Measurements from ENCODE around the gene AP1S3. TPM values are rescaled to one million over a fixed set of nuclear protein-coding genes. Genes with fewer than 3 reads are reported as not detected.
A peak's percentile ranks its signal among the peaks of the same experiment; 100 is the strongest.

Gene AP1S3
- total and polyA plus RNA-seq, 11 donors: 0.08 to 3.4 (median 0.51) TPM; not detected in 1

DNA sequence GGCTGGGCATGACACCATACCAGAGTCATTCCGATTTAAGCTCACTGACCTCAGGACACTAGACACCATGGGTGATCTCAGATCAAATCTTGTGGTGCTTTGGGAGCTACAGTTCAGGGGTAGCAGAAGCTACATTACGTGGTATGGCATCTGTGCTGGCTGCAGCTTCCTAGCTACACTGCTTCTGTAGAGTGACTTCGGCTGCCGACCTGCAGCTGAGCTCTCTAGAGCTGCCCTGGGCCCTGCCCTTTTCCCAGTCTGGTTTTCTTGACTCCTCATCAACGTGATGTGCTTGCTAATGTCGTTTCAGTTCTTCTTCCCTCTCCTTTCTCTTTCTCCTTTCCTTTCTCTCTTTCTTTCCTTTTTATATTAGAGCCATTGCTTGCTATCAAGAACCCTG lies 100.2 kb downstream of the AP1S3 start:
- Histone ChIP-seq H3K4me1 (peaks cover 0 to 6% (median 0%) of the 10 kb centered on the region in 12 donors), H3K4me3 (no peak overlapping the region), H3K9me3 (peaks cover 0 to 5% (median 0%) of the 10 kb centered on the region in 12 donors), H3K27ac (no peak overlapping the region), H3K27me3 (no peaks in the 10 kb centered on the region), H3K36me3 (no peaks in the 10 kb centered on the region)
- TF ChIP-seq, protein P1, sequence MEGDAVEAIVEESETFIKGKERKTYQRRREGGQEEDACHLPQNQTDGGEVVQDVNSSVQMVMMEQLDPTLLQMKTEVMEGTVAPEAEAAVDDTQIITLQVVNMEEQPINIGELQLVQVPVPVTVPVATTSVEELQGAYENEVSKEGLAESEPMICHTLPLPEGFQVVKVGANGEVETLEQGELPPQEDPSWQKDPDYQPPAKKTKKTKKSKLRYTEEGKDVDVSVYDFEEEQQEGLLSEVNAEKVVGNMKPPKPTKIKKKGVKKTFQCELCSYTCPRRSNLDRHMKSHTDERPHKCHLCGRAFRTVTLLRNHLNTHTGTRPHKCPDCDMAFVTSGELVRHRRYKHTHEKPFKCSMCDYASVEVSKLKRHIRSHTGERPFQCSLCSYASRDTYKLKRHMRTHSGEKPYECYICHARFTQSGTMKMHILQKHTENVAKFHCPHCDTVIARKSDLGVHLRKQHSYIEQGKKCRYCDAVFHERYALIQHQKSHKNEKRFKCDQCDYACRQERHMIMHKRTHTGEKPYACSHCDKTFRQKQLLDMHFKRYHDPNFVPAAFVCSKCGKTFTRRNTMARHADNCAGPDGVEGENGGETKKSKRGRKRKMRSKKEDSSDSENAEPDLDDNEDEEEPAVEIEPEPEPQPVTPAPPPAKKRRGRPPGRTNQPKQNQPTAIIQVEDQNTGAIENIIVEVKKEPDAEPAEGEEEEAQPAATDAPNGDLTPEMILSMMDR (IDR thresholded peaks at IDR 0.05): no peak
- TF ChIP-seq POLR2A (IDR thresholded peaks at IDR 0.05): no peak
- intact Hi-C loops (cut with DNase I): no loop called here
- WGBS, 4 donors: 88 to 92% (median 91%) methylated on average over 6 of the region's 6 CpGs
- DNase-seq (no peak), ATAC-seq (no peak)

DNA sequence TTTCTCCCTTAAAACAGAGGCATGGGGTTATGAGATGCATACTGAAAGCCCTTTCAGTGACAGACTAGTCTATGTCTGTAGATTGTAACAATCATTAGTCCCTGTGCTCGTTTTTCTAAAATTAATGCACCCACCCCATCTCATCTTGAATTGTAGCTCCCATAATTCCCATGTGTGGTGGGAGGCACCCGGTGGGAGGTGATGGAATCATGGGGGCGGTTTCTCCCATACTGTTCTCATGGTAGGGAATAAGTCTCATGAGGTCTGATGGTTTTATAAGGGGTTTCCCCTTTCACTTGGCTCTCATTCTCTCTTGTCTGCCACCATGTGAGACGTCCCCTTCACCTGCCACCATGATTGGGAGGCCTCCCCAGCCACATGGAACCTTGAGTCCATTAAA lies 100.9 kb downstream of the AP1S3 start:
- Histone ChIP-seq H3K9me3 (peaks cover 0 to 5% (median 0%) of the 10 kb centered on the region in 12 donors), H3K4me3 (no peak overlapping the region), H3K27me3 (no peaks in the 10 kb centered on the region), H3K27ac (no peak overlapping the region), H3K36me3 (no peaks in the 10 kb centered on the region), H3K4me1 (peaks cover 0 to 6% (median 1%) of the 10 kb centered on the region in 12 donors)
- 84 to 92% (median 90%) methylated on average over 4 of the region's 4 CpGs for WGBS, 4 donors
- ATAC-seq (no peak), DNase-seq (no peak)
- TF ChIP-seq, protein P1 (IDR thresholded peaks at IDR 0.05): no peak
- no peak for TF ChIP-seq POLR2A (IDR thresholded peaks at IDR 0.05)
- intact Hi-C loops (cut with DNase I): no loop called here

DNA sequence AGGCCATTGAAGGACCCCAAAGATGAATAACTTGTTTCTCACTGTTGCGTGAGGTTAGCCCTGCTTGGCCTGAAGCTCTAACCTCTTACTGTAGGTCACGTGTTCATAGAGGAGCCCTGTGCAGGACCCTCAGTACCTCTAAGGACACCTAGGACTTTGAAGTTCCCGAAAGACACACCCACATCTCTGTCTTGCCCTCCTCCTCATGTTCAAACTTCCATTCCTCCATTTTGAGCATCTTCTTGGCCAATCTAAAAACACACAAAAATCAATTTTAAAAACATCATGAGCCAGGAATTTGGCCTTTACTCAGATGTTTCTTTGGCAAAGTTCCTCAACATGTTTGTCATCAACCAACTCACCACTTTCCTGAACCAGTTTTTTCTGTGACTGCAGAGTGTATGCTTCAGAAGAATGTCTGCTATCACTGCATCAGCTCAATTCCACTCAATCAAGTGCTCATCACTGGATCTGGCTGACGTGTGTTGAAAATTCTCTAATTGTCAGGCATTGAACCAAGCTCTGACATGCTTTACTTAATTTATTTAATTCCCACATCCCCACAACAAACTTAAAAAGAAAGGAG lies 101.6 kb downstream of the AP1S3 start:
- 77 to 88% (median 83%) methylated on average over 4 of the region's 4 CpGs for WGBS, 4 donors
- no peak overlapping the region for H3K4me3 ChIP-seq
- intact Hi-C loops (cut with DNase I): no loop called here
- no peaks in the 10 kb centered on the region for H3K27me3 ChIP-seq
- ATAC-seq (peak in 1 of 4 donors; percentile 41), DNase-seq (no peak)
- H3K36me3 ChIP-seq: no peaks in the 10 kb centered on the region
- H3K27ac ChIP-seq: peak overlapping the region in 1 of 12 donors; percentile 9
- H3K4me1 ChIP-seq: peaks cover 0 to 12% (median 3%) of the 10 kb centered on the region in 12 donors
- no peaks in the 10 kb centered on the region for H3K9me3 ChIP-seq
- TF ChIP-seq, protein P1 (IDR thresholded peaks at IDR 0.05): no peak
- TF ChIP-seq POLR2A (IDR thresholded peaks at IDR 0.05): no peak

DNA sequence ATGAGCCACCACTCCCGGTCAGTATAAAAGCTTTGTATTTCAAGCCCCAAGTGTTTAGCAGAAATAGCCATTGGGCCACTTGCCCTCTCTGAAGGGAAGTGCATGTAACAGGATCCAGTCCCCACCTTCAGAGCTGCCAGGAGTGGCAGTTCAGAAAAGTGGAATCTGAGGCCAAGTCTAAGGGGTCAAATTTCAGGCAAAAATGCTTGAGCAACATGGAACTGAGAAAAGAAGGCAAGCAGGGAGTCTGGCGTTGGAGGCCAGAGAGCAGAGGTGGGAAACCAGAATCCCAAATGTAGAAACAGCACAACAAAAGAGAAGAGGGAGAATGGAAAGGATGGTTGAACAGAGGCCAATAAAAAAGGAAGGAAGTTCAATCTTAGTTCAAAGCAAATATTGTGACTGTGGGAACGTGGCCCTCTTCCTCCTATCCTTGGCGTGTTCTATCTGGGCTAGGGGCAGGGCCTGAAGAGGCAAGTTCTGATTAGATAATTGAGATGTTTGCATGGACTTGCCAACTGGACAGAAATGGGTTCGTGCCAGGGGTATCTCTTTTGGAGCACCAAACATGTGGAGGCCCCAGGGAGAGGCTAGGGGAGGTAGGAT lies 102.2 kb downstream of the AP1S3 start:
- 39 to 50% (median 46%) methylated on average over 4 to 5 of the region's 5 CpGs for WGBS, 4 donors
- H3K4me1 ChIP-seq: peaks cover 0 to 13% (median 3%) of the 10 kb centered on the region in 12 donors
- no peak overlapping the region for H3K4me3 ChIP-seq
- ATAC-seq: no peak
- DNase-seq: no peak
- H3K27me3 ChIP-seq: no peaks in the 10 kb centered on the region
- H3K27ac ChIP-seq: peak overlapping the region in 1 of 12 donors; percentile 9
- TF ChIP-seq, protein P1 (IDR thresholded peaks at IDR 0.05): no peak
- TF ChIP-seq POLR2A (IDR thresholded peaks at IDR 0.05): no peak
- H3K36me3 ChIP-seq: no peaks in the 10 kb centered on the region
- intact Hi-C loops (cut with DNase I): no loop called here
- H3K9me3 ChIP-seq: no peaks in the 10 kb centered on the region

Measured in heart left ventricle (tissue), 16 donors.